ENCODE data around the gene EEF1AKMT4.

DNA sequence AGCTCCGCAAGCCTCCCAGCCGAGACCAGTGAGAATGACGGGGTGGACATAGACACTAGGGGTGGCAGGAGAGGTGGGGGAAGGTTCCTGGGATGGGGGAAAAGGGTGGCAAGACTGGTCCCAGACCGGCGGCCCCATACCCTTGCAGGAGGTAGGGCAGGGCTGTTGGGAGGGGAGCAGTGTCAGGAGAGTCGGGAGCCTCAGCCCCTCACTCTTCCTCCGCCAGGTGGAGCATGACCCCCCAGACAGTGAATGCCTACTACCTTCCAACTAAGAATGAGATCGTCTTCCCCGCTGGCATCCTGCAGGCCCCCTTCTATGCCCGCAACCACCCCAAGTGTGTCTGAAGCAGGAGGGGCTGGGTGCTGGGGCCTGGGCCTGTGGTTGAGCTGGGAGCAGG is 40.9 kb downstream of the EEF1AKMT4 start:
- no peak for TF ChIP-seq CTCF (IDR thresholded peaks at IDR 0.05; ENCODE audit: insufficient read depth, low read depth, low read length)
- no peak for TF ChIP-seq EZH2 (IDR thresholded peaks at IDR 0.05; ENCODE audit: insufficient read depth, low read length)

Data from astrocyte (in vitro differentiated cells and primary cell).